Measurements from ENCODE around the gene CACNG5.

- TF ChIP-seq EZH2 (IDR thresholded peaks at IDR 0.05) (no peak), POLR2AphosphoS5 (IDR thresholded peaks at IDR 0.05; ENCODE audit: borderline replicate concordance, low read depth, low read length) (no peak), FOXP2 (optimal IDR thresholded peaks at IDR 0.05; ENCODE audit: control extremely low read depth, extremely low read length, insufficient read depth) (no peak)
Measured at GRCh38 chr17:66865151-66865550, 30.2 kb downstream of the CACNG5 start.
